Ascending aorta (tissue), 2 donors: ENCODE measurements around the gene CHAD. TPM values are rescaled to one million over a fixed set of nuclear protein-coding genes. Genes with fewer than 3 reads are reported as not detected.
"Not testable (repeated sequence)": the region's sequence is repeated elsewhere in the genome, so short reads cannot be mapped to it uniquely, and the experiment has no call there.

Experiments used
- DNase-seq, 2 donors: peaks; one replicate each; pipeline ENCODE4 v3.0.0-alpha.2; 2019; ENCODE audit warnings: low spot score in 2 of 2
- H3K27ac ChIP-seq, 2 donors: fragments of 200-600 bp; sonication (generic); one replicate each; pipeline ENCODE4 v1.5.1; 2016 to 2017; ENCODE audit warnings: mild to moderate bottlenecking in 1 of 2
- H3K27me3 ChIP-seq: fragments of 200-600 bp; sonication (generic); one replicate; pipeline ENCODE4 v1.5.1; 2017
- H3K36me3 ChIP-seq, 2 donors: fragments of 200-600 bp; sonication (generic); one replicate each; pipeline ENCODE4 v1.5.1; 2016
- H3K4me1 ChIP-seq, 2 donors: fragments of 200-600 bp; sonication (generic); one replicate each; pipeline ENCODE4 v1.5.1; 2016 to 2017; ENCODE audit warnings: mild to moderate bottlenecking in 1 of 2
- H3K4me3 ChIP-seq, 2 donors: fragments of 200-600 bp; sonication (generic); one replicate each; pipeline ENCODE4 v1.5.1; 2016 to 2017; ENCODE audit warnings: mild to moderate bottlenecking in 1 of 2
- H3K9me3 ChIP-seq, 2 donors: fragments of 200-600 bp; sonication (generic); one replicate each; pipeline ENCODE4 v1.5.1; 2016
- CTCF ChIP-seq, 3 experiments: fragments of 200-600 bp in 2 of 3; fragments of 450-650 bp in 1 of 3; sonication (generic) in 2 of 3; IDR thresholded peaks; one replicate each; pipeline ENCODE4 v1.5.1; 2016 to 2019; ENCODE audit warnings: antibody characterized with exemption in 3 of 3, mild to moderate bottlenecking in 1 of 3, moderate library complexity in 1 of 3
- intact Hi-C: fragments of 100-400 bp; cut with DNase I; formaldehyde crosslinking; loops from one replicate; pipeline ENCODE4 v1.15.1; 2023
- total RNA-seq: library from RNA; depleted of rRNA; stranded (reverse); fragments of >200 nt; gene quantifications from one replicate; pipeline ENCODE4 v1.1.0, GENCODE V29; 2016

CHAD gene
- total RNA-seq, 1 donor from 2014 or later: not detected

DNA sequence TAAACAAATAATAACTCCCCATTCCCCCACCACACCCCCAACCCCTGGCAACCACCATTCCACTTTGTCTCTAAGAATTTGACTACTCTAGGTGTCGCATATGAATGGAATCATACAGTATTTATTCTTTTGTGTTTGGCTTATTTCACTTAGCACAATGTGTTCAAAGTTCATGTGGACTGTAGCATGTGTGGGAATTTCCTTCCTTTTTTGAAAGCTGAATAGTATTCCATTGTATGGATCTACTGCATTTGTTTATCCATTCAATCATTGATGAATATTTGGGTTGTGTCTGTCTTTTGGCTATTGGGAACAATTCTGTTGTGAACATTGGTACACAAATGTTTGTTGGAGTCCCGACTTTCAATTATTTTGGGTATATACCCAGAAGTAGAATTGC is 45.9 kb downstream of the CHAD start:
- H3K9me3 ChIP-seq: no peaks in the 10 kb centered on the region
- H3K4me1 ChIP-seq: peaks cover 4 to 19% of the 10 kb centered on the region in 2 donors
- H3K36me3 ChIP-seq: no peaks in the 10 kb centered on the region
- no peak for DNase-seq
- TF ChIP-seq CTCF (IDR thresholded peaks at IDR 0.05): no peak
- H3K27ac ChIP-seq: no peak overlapping the region
- no peak overlapping the region for H3K4me3 ChIP-seq
- intact Hi-C loops: no loop called here
- H3K27me3 ChIP-seq: no peaks in the 10 kb centered on the region

DNA sequence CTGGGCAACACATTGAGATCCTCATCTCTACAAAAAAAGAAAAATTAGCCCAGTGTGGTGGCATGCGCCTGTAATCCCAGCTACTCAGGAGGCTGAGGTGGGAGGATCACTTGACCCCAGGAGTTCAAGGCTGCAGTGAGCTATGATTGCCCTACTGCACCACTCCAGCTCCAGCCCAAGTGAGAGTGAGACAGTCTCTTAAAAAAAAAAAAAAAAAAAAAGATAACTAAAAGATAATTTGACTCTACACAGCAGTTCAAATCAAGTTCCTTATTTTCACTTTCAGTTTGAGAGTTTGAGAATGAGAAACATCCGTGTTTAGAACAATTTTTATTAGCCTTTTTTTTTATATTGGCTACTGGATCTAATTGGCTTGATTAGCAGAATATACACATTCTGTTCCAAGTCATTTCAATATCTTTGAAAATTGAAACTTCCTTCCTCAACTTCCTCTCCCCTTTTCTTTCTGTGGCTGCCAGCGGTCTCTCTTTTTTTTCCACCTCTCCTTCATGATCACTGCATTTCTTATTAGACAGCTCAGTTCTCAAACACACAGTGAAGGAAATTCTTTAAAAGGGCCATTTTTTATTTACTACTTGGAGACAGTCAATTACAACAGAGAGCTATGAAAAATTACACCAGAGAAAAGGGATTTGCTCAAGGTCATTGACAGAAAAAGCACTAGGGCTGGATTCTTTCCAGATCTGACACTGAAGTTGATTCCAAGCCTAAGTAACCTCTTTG is 47.2 kb downstream of the CHAD start:
- intact Hi-C loops: no loop called here
- H3K4me1 ChIP-seq: peaks cover 4 to 12% of the 10 kb centered on the region in 2 donors
- peak overlapping the region; percentile 37 to 39 for H3K27ac ChIP-seq
- H3K9me3 ChIP-seq: no peaks in the 10 kb centered on the region
- H3K36me3 ChIP-seq: no peaks in the 10 kb centered on the region
- peak overlapping the region; percentile 2 to 13 for H3K4me3 ChIP-seq
- no peak for TF ChIP-seq CTCF (IDR thresholded peaks at IDR 0.05)
- no peak for DNase-seq
- H3K27me3 ChIP-seq: no peaks in the 10 kb centered on the region

GRCh38 chr17:50420419-50421112 is 48.1 kb downstream of the CHAD start:
- no peaks in the 10 kb centered on the region for H3K9me3 ChIP-seq
- H3K27ac ChIP-seq: no peak overlapping the region

GRCh38 chr17:50419577-50419976 is 49.1 kb downstream of the CHAD start:
- H3K9me3 ChIP-seq, intact Hi-C loops, H3K27ac ChIP-seq, DNase-seq, H3K4me1 ChIP-seq, H3K36me3 ChIP-seq, H3K4me3 ChIP-seq, H3K27me3 ChIP-seq: not testable (repeated sequence)

More at GRCh38 chr17:50420419-50421112, 48.1 kb downstream of the CHAD start:
- no peaks in the 10 kb centered on the region for H3K27me3 ChIP-seq
- H3K4me1 ChIP-seq: peaks cover 2 to 7% of the 10 kb centered on the region in 2 donors
- intact Hi-C loops: no loop called here
- DNase-seq: no peak
- no peaks in the 10 kb centered on the region for H3K36me3 ChIP-seq
- no peak for TF ChIP-seq CTCF (IDR thresholded peaks at IDR 0.05)
- peak overlapping the region in 1 of 2 donors; percentile 2 for H3K4me3 ChIP-seq

DNA sequence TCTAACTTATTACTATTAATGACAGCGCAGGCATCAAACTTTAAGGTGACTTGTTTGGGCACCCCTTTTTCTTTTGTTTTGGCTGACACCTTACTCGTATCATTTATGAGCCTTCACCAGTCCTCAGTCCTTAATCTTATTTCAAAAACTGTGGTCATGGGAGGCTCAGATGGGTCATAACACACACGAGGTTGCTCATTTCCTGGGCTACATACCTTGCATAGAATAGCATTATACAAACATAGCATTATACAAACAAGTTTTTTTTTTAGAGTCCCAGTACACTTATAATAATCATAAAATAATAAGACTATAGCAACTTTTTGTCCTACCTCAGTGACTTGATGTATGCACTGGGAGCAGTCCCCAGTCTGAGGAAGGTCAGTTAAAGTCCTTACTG is 53.9 kb downstream of the CHAD start:
- no peak for DNase-seq
- H3K27me3 ChIP-seq: no peaks in the 10 kb centered on the region
- no peaks in the 10 kb centered on the region for H3K36me3 ChIP-seq
- intact Hi-C loops: no loop called here
- no peak overlapping the region for H3K4me3 ChIP-seq
- no peak overlapping the region for H3K27ac ChIP-seq
- no peaks in the 10 kb centered on the region for H3K9me3 ChIP-seq
- H3K4me1 ChIP-seq: no peaks in the 10 kb centered on the region
- no peak for TF ChIP-seq CTCF (IDR thresholded peaks at IDR 0.05)

Other genes starting within 250 kb of the CHAD start
- gene TMEM92, start 194.4 kb downstream of the CHAD start, total RNA-seq: not detected
- 51.3 TPM for gene XYLT2, start 122.8 kb downstream of the CHAD start, total RNA-seq
- gene MRPL27, start 95.7 kb downstream of the CHAD start, total RNA-seq: 28.9 TPM
- gene EME1, start 95.7 kb downstream of the CHAD start, total RNA-seq: not detected
- gene LRRC59, start 71.4 kb downstream of the CHAD start, total RNA-seq: 91.9 TPM
- gene ACSF2, start 42.7 kb downstream of the CHAD start, total RNA-seq: 26.1 TPM
- 36.7 TPM for gene RSAD1, start 10.0 kb upstream of the CHAD start, total RNA-seq
- 7.9 TPM for gene MYCBPAP, start 39.6 kb upstream of the CHAD start, total RNA-seq
- 0.85 TPM for gene EPN3, start 63.9 kb upstream of the CHAD start, total RNA-seq
- gene SPATA20, start 78.3 kb upstream of the CHAD start, total RNA-seq: 463 TPM
- 1.2 TPM for gene CACNA1G, start 91.8 kb upstream of the CHAD start, total RNA-seq
- gene ABCC3, start 166.0 kb upstream of the CHAD start, total RNA-seq: 30.2 TPM
- gene ANKRD40, start 239.0 kb upstream of the CHAD start, total RNA-seq: 35.4 TPM